Posterior vena cava (tissue), 2 donors: ENCODE measurements around the gene HLCS. TPM values are rescaled to one million over a fixed set of nuclear protein-coding genes. Genes with fewer than 3 reads are reported as not detected.
"Not testable (repeated sequence)": the region's sequence is repeated elsewhere in the genome, so short reads cannot be mapped to it uniquely, and the experiment has no call there.

ENCODE experiments used
- DNase-seq: peaks from one replicate; pipeline ENCODE4 v3.0.0-alpha.2; 2020; ENCODE audit warnings: low spot score
- intact Hi-C, 2 donors: fragments of 100-400 bp; cut with DNase I; formaldehyde crosslinking; loops; one replicate each; pipeline versions ENCODE4 v1.14.1 to v1.14.2; 2022 to 2023
- total RNA-seq, 2 donors: library from RNA; stranded (reverse); fragmentation: NEBNext Ultra II Directional; extraction: Animal tissue kit (Norgen Biotek cat#: 25700); gene quantifications; one replicate each; pipeline ENCODE4 v1.2.1, GENCODE V29; 2021
- donor health status: DM: yes; HTN: yes; CAD: no.
- donor health status: DM: yes; HTN: yes; CAD: no.

HLCS gene
- total RNA-seq, 2 donors from 2014 or later: 15.5 to 18.2 TPM

DNA sequence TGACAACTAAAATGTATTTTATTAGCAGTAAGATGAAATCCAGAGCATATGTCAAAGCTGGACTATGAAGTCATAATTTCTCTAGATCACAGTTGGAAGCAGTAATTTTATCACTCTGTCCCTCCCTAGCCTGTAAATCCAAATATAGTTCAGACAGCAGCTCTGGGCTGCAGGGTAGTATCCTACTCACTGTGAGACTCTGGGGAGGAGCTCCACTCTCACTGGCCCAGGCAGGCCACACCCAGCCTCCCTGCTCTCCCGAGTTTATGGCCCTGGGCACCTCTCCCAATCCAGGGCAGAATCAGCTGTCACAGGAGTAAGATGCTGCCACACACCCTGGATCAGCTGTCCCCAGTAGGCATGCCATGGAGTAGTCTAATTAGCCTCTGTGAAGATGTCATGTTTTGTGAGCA is 131.1 kb downstream of the HLCS start:
- intact Hi-C loops: no loop called here
- DNase-seq: no peak

DNA sequence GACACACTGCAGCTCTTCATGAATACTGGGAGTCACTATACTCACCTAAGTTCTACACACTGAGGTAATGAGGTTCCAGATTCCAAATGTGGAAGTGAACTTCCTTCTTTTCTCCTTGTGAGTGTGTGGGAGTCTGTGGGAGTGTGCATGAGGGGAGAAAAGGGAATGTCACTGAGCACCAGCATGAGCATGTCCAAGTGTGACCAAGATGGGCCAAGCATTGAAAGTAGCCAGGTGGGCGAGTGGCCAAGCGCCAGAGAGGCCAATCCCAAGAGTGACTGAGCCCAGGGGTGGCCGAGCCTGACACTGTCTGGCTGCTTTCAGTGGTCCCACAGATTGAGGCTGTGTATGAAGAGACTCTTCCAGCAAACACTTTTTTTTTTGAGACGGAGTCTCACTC is 132.3 kb downstream of the HLCS start:
- DNase-seq: no peak
- intact Hi-C loops: no loop called here

DNA sequence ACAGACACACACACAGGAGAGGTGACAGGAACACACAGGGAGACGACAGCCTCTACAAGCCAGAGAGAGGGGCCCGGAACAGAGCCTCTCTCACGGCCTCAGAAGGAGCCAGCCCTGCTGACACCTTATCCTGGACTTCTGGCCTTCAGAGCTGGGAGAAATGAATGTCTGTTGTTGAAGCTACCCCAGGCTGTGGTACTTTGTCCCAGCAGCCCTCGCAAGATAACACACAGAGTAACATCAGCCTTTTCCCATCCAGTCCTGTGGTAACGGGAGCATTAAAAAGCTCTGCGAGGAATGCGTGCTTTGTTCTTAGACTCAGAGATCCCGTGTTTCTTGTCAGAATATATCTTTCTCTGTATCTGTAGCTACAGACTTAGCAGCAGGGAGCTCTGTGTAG is 136.4 kb downstream of the HLCS start:
- intact Hi-C loops: no loop called here
- DNase-seq: no peak

DNA sequence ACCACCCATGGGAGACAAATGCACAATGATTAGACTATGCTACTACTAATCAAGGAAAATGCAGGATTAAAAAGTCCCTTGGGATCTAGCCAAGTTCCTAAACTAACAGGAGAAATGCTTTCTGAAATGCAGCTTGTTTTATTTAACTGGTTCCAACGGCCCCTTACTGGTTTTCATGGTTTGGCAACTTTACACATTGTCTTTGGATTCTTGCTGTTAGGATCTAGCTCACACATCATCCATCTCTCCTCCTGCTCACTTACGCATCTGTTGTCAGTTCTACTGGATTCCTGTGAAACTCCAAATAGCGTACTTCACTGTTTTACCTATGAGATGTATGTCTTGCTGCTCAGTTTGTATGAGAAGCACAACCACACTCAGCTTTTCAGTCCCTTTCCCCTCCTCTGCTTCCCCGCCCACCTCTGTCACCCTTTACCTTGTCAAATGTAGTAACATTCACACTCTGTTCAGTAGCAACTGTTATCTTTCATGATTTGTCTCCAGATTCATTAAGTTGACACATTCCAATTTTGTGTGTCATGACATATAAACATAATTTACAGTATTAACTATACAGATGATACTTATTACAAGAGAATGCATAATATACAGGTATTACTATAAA is 137.5 kb downstream of the HLCS start:
- DNase-seq: no peak
- intact Hi-C loops: no loop called here

DNA sequence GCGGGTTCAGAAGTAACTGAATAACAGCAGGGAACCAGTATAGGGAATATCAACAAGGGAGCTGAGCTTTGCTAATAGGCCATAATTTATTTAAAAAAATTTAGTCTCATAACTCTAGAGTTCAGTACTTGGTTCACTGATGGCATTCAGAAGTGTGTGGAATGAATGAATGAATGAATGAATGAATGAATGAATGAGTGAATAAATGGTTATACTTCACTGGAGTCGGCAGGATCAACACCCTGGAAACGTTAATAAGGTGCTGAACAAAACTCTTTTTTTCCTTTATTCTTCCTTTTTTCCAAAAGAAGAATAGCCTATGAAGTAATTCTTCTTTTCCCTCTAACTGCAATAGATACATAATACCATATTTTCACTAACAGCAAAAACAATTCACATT is 138.3 kb downstream of the HLCS start:
- intact Hi-C loops: no loop called here
- no peak for DNase-seq

DNA sequence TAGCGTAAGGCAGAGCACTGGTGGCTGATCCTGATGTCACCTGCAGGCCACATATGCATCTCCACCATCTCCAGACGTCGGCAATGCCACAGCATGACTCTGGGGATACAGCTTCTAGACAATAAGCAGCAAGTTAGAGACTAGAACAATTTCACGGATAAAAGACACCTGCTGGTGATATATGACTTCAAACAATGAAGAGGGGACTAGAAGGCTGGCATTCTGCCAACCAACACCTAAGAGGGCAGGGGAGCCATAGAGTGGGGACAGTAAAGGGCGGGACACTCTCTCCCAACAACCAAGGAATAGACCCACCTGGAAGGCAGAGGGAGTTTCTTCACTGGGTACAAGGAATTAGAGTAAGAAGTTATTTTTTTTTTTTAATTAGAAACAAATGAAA is 140.8 kb downstream of the HLCS start:
- intact Hi-C loops: no loop called here
- DNase-seq: no peak

DNA sequence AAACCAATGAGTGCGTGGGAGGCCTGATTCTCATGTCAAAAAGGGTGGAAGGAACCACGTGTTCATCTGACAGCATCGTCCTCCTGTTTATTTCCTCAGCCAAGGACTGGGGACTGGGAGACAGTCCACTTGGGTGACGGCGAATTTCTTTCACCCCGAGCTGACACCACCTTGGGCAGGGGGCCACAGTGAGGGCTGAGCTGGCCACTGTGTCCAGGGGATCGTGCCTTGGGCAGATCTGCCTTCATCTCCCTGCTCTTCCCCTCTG is 145.5 kb downstream of the HLCS start:
- DNase-seq: no peak
- intact Hi-C loops: no loop called here

DNA sequence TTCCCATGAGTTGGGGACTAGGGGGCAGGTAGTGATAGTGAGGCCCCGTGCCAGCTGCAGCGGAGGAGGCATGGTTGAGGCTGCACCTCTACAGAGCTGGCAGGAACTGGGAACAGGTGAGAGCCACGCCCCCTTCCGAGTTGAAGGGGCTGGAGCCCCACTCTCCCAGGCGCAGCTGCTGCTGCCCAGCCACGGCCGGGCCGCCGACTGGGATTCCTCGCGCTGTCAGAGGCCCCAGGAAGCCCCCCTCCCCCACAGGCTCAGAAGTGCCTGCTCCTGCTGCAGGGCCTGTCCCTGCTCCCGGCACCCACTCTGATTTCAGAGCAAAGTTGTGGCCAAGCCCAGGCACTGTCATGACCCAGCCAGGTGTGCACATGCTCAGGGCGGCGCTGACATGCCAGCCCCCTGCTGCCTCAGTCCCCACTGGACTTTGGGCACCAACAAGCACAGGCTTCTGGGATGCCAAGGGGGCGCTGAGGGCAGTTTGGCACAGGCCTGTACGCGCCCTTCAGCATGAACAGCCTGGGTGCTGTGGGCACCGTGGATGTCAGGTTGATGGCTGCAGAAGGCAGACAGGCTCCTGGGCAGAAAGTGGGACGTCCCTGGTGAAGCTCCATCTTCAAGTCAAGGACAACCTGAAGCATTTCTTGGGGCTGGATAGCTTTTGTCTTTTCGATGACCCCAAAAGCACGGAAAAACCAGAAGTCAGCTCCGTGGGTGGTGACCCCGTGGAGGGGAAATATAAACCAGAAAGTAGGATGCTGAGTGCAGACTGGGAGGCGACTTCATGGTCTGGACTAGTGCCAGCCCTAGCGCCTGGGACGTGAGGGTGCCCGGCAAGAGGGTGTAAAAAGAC is 146.1 kb downstream of the HLCS start:
- no peak for DNase-seq
- intact Hi-C loops: no loop called here

DNA sequence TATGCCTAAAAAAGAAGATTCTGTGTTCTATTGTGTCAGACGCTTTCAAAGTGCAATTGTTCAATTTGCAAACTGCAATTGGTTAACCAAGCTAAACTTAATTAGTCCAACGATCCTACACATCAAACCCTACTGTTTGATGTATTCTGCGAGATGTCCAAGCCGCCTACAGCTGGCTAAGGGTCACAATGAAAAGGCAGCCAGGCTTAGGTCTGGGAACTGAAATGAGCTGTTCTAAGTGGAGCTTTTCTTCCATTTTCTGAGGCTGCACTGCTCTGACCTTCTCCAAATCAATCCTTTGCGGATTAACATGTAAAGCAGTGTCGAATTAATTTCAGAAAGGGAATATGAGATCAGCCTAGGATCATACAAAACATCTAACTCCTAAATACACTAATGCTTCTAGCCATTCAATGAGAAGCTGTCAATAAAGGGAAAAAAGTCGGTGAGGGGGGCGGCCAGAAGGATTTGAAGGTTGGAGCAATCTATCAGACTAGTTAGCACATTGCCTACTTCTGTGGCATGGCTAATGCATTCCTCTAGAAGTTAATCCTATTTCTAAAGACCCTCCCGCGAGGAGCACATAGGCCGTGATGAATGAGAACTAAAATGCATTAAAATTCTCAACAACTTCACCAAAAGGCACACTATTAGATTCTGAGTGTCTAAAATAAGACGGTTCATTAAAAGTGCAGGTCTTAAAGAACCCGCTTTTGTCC is 148.6 kb downstream of the HLCS start:
- intact Hi-C loops: loop anchor here in 1 of 2 donors (2.0 kb wide), 1 partner anchor 75 kb away; no protein-coding TSS in a partner anchor
- DNase-seq: no peak

DNA sequence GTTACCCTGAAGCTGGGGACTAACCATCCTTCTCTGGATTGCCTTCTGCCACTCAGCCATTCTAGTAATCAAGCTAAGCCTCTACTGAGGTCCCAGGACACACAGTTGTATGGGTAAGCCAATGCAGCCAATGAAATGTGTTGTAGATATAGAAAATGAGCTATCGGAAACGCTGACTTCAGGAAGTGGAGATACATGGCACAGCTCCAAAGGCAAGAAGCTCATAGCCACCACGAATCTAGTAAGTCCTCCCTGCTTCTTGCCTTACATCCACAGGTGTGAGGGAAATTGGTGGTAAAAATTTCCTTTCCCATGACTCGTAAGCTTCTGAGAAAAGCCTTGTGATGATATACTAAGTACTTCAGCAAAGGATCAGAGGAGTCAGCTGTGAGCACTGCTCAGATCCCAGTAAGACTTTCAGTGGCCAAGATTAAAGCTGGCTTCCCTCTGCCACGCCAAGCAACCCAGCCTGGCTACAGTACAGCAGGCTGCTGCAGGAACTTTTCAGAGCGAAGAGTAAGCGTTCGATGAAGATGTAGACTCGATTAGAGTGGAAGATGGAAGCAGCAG is 149.8 kb downstream of the HLCS start:
- intact Hi-C loops: no loop called here
- no peak for DNase-seq

DNA sequence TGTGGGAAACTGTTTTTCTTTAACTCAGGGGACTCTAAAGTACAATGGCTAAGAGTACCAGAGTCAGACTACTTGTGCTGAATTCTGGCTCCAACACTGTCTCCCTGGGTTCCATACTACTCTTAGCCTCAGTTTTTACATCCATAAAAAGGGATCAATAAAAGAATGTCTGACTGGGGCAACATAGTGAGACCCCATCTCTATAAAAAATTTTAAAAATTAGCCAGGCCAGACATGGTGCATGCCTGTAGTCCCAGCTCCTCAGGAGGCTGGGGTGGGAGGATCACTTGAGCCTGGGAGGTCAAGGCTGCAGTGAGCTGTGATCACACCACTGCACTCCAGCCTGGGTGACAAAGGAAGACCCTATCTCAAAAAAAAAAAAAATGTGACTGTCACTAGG is 150.4 kb downstream of the HLCS start:
- DNase-seq, intact Hi-C loops: not testable (repeated sequence)

DNA sequence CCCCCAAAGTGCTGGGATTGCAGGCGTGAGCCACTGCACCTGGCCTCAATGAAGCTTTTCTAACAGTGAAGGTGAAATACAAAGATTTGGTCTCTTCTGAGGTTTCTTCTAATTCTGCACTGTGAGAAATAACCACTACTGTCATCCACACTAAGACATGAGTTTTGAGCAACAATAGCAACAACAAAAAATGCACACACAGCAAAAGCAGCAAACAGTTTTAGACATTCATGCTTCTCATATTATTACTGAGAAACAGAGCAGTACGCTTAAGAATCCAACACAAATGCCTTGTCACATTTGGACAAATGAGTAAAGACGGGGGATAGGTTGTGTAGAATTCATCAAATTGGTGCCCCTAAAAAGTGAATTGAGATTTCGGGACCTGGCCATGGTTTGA is 151.2 kb downstream of the HLCS start:
- DNase-seq: no peak
- intact Hi-C loops: no loop called here

DNA sequence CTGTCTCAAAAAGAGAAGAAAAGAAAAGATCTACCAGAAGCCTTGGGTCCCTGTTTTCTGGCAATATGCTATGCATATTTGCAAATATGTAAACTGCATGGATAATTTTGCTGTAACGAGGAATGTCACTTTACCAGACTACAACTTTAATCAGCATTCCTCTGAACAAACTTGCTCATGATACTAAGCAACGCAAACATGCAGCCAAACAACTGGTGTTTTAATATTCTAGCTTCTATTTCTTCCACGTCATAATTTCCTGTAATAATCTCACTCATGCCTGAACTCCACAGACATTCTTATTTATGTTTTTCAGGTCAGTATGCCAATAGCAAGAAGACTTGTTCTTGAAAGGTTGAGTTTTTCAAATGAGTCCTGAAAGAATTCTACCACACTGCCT is 153.4 kb downstream of the HLCS start:
- intact Hi-C loops: no loop called here
- DNase-seq: no peak

DNA sequence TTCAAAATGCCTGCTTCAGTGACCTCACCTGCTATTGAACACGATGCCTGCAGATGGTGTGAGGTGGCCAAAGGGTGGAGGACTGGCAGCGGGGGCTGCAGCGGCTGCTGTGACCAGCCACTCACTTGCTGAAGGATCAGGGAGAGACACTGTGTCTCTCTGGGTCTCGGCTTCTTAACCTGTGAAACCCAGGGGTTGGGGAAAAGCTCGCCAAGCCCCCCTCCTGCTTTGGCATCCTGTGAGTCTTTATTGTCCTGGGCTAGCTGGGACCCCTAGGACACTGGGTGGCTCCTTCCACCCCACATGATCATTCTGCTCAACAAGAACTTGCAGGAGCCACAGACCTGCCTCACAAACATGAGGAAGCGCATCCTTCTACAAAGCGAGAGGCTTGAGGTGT is 154.7 kb downstream of the HLCS start:
- DNase-seq: no peak
- intact Hi-C loops: no loop called here

DNA sequence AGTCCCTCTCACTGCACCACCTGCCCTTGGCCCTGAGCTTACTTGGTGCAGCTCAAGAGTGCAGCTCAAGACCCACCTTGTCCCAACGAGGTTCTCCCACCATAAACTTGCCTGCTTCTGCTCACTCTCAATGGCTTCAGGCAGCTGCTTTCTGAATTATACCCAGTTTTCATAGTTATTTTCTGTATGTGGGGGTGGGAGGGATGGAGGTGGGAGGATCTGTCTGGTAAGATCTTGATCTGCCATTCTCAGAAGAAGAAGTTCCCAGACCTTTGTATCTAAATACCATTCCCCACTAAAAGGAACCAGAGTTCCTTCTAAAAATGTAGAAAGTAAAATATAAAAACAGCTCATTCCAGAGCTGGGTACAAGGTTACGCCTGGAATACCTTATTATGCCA is 156.0 kb downstream of the HLCS start:
- intact Hi-C loops: no loop called here
- DNase-seq: no peak

DNA sequence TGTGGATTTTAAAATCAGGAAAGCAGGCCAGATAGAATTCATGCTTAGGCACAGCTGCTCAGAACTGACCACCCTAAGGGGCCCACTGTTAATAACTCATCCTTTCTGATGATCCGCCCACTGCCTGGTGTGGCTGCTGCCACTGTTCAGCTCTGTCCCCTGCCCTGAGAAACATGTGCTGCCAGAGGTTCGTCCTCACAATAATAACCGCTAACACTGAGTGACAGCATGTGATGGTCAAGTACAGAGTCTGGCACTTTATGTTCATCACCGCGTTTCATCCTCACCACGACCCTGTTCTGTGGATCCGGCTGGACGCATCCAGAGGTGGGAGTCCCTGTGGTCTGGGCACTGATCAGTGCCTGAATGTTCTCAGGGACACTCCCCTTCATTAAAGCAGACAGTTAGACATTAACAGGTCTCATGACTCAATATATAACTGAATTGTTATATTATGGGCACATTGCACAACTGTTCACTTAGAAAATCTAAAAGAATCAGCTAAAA is 159.0 kb downstream of the HLCS start:
- intact Hi-C loops: no loop called here
- DNase-seq: no peak

DNA sequence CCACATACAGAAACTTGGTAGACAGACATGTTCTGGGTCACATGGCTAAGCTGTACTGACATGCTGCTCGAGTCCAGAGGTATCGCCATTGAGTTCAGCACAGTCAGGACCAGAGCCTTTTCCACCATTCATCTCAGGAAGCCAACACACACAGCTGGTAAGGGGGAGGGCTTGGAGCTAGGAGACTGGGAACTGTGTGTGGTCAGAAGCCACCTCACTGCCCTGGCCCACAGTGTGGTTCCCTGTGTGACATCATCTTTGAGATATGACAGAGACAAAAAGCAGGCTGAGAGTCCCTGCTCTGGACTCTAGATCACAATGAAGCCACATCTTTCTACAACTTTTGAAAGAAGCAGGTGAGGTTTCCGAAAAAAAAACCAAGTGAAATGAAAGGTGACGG is 160.4 kb downstream of the HLCS start:
- DNase-seq: no peak
- intact Hi-C loops: no loop called here

DNA sequence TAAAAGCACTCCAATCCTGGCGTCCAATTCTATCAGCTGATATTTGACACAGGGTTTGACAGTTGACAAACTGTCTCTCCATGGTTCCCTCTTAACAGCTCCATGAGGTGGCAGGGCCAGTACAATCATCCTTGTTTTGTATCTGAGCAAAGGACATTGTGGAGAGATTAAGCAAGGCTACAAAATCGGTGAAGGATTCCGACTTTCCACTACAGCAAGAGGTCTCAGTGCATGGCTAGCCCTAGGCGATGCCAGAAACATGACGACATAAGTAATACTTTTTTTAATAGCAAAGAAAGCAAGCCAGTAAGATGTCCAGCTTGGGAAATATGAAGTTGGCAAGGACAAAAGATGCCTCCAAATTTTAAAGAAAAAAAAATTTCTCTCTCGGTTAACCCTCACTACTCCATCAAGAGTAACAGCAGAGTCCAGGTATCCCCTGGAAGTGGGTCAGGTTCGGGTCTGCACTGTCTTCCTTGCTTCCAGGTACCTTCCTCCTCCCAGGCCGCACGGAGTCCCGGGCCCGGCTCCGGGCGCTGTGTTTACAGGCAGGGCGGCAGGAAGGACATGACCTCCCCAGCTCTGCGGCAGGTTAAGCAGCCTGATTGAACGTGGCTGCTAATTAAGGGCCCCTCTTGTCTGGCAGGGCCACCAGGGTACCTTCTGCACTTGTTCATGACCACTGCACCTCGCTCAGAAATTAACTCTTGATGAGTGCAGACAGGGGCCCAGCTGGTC is 161.4 kb downstream of the HLCS start:
- intact Hi-C loops: no loop called here
- no peak for DNase-seq

DNA sequence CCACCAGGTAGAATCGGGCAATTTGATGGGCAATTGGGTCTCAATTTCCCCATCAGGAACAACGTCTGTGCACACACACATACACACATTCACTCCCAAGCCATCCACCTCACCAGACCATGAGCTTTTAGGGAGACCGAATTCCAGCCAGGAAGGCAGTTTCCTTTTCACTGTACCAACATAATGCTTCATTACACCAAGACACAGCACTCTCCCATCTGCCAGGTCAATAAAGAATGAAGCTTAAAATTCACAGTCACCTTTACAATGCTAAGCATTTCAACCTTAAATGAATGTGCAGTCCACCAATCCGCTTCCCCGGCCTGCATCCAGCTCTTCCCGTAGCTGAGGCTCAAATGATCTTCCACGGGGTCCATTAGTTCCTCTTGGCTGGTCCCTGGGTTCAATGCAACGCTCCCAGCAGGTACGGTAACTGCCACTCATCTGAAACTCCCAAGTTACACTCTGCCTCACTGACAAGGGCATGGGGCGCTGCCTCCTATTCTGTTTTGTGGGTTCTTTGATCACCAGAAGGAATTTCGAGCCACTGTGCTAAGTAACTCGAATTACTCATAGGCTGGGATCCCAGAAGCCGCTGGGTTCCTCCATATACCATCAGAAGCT is 162.5 kb downstream of the HLCS start:
- intact Hi-C loops: no loop called here
- DNase-seq: no peak
